K562 (cell line): ENCODE measurements around the gene ENTPD8. TPM values are rescaled to one million over a fixed set of nuclear protein-coding genes. Genes with fewer than 3 reads are reported as not detected.

Experiments used
- ATAC-seq: fragments of 200-7000 bp; cut with Tn5 transposase; 3 replicates; pipeline ENCODE4 v1.9.1; 2020; ENCODE audit warnings: moderate library complexity
- BruUV-seq: library from RNA; stranded (reverse); fragments of 400-500 nt; replicated peaks from 2 replicates; lab custom pipeline; 2021; lab: Mats Ljungman, UMichigan
- CTCF ChIA-PET: fragments of 300-600 bp; formaldehyde crosslinking; extraction: SDS; loops from one replicate; lab custom pipeline; 2021; ENCODE audit warnings: low intra/inter-chr PET ratio; lab: Yijun Ruan, JAX
- POLR2A ChIA-PET: fragments of 300-600, 350-650 bp; sonication (Branson Sonifier 250); formaldehyde crosslinking; extraction: SDS; loops from one replicate; lab custom pipeline; 2021; ENCODE audit warnings: antibody characterized with exemption, inconsistent platforms; lab: Yijun Ruan, JAX
- DNase-seq, 4 experiments: peaks; one replicate each; pipeline versions ENCODE4 v3.0.0 to v3.0.0-alpha.2; 2011 to 2018; ENCODE audit warnings: low spot score in 3 of 4, mixed read lengths in 3 of 4; ENCODE audit errors: extremely low read depth in 1 of 4
- FAIRE-seq: peaks from 2 replicates; lab custom pipeline; 2011; peaks lifted over from hg19 to GRCh38; lab: Jason Lieb, UNC
- H2AFZ ChIP-seq: 2 replicates; pipeline ENCODE4 v1.6.0; 2011; ENCODE audit warnings: low read depth, low read length, control low read depth, inconsistent platforms
- H3K27ac ChIP-seq: fragments of 200-600 bp; 3 replicates; pipeline ENCODE4 v1.8.0; 2011; ENCODE audit warnings: low read depth, mild to moderate bottlenecking, control low read depth, inconsistent platforms, low read length, moderate library complexity, mixed read lengths; ENCODE audit errors: extremely low read depth
- H3K27me3 ChIP-seq, 2 experiments: fragments of 300-600 bp in 1 of 2; 2 replicates in 1 of 2; 3 replicates in 1 of 2; pipeline versions ENCODE4 v1.6.0 to v1.8.0; 2011; ENCODE audit warnings: inconsistent platforms in 2 of 2, low read length in 2 of 2, mild to moderate bottlenecking in 1 of 2, mixed read lengths in 1 of 2, moderate library complexity in 1 of 2; ENCODE audit not compliant: control insufficient read depth in 2 of 2, insufficient read depth in 2 of 2
- H3K36me3 ChIP-seq: fragments of 300-600 bp; 3 replicates; pipeline ENCODE4 v1.8.0; 2011; ENCODE audit warnings: mild to moderate bottlenecking, low read length, inconsistent platforms; ENCODE audit not compliant: control insufficient read depth, insufficient read depth
- H3K4me1 ChIP-seq, 2 experiments: fragments of 200-600 bp in 1 of 2; replicated peaks in 1 of 2; 2 replicates in 1 of 2; 3 replicates in 1 of 2; pipeline versions ENCODE4 v1.5.1 to v1.8.0; 2011; ENCODE audit warnings: inconsistent platforms in 2 of 2, low read length in 2 of 2, mild to moderate bottlenecking in 1 of 2, mixed read lengths in 1 of 2, moderate library complexity in 1 of 2; ENCODE audit not compliant: control insufficient read depth in 2 of 2, insufficient read depth in 2 of 2
- H3K4me2 ChIP-seq: 2 replicates; pipeline ENCODE4 v1.6.1; 2011; ENCODE audit warnings: low read length, control low read depth, inconsistent platforms, mixed read lengths; ENCODE audit not compliant: insufficient read depth
- H3K4me3 ChIP-seq: fragments of 200-600 bp; sonication (generic), shearing (Covaris generic); 2 replicates; pipeline ENCODE4 v1.5.1; 2016; ENCODE audit warnings: control low read depth, inconsistent platforms
- H3K79me2 ChIP-seq: fragments of 200-600 bp; 3 replicates; pipeline ENCODE4 v1.8.0; 2011; ENCODE audit warnings: low read length, inconsistent platforms; ENCODE audit not compliant: control insufficient read depth, insufficient read depth
- H3K9ac ChIP-seq, 2 experiments: 2 replicates each; pipeline versions ENCODE4 v1.6.0 to v1.6.1; 2011; ENCODE audit warnings: low read depth in 2 of 2, low read length in 2 of 2, control low read depth in 1 of 2, inconsistent platforms in 1 of 2, mild to moderate bottlenecking in 1 of 2, mixed read lengths in 1 of 2; ENCODE audit not compliant: insufficient read depth in 1 of 2
- H3K9me1 ChIP-seq: one replicate; pipeline ENCODE4 v1.6.0; 2011; ENCODE audit warnings: inconsistent platforms, mild to moderate bottlenecking, low read length, moderate library complexity; ENCODE audit not compliant: control insufficient read depth, insufficient read depth
- H3K9me3 ChIP-seq: replicated peaks from 2 replicates; pipeline ENCODE4 v1.5.1; 2011; ENCODE audit warnings: low read depth, low read length, inconsistent platforms; ENCODE audit not compliant: control insufficient read depth, insufficient read depth
- H4K20me1 ChIP-seq: replicated peaks from 2 replicates; pipeline ENCODE4 v1.6.1; 2011; ENCODE audit warnings: low read length, inconsistent platforms, mixed read lengths; ENCODE audit not compliant: control insufficient read depth, insufficient read depth
- CEBPZ ChIP-seq: fragments of 150-350 bp; IDR thresholded peaks from 2 replicates; pipeline ENCODE4 v1.6.1; 2014; ENCODE audit warnings: low read depth, mild to moderate bottlenecking, low read length, borderline replicate concordance
- HDAC6 ChIP-seq: IDR thresholded peaks from 2 replicates; pipeline ENCODE4 v1.6.1; 2012; ENCODE audit warnings: low read depth, mild to moderate bottlenecking, control low read depth, inconsistent platforms, low read length, moderate library complexity
- HMGN3 ChIP-seq: IDR thresholded peaks from 2 replicates; pipeline ENCODE4 v1.6.1; 2011; ENCODE audit warnings: borderline replicate concordance, low read depth, mild to moderate bottlenecking, mixed read lengths, low read length; ENCODE audit not compliant: insufficient read length; ENCODE audit errors: extremely low read depth
- SMAD4 ChIP-seq: fragments of 250-450 bp; sonication (Bioruptor Pico); conservative IDR thresholded peaks from 2 replicates; pipeline ENCODE4 v1.8.0; 2021; ENCODE audit warnings: inconsistent platforms, mild to moderate bottlenecking, moderate library complexity
- ZNF24 ChIP-seq: fragments of 450-650 bp; IDR thresholded peaks from 2 replicates; pipeline ENCODE4 v1.6.1; 2016
- ZNF511 ChIP-seq: sonication (generic); formaldehyde crosslinking; IDR thresholded peaks from 2 replicates; pipeline ENCODE4 v1.8.0; 2022; ENCODE audit warnings: mild to moderate bottlenecking, missing genetic modification reagents
- WGBS: fragments of 100-300 bp; shearing (Covaris generic); methylation state at CpG from one replicate; pipeline ENCODE4 v1.1.6; 2016; ENCODE audit warnings: low coverage, mixed read lengths; ENCODE audit not compliant: insufficient coverage; ENCODE audit errors: missing lambda C conversion rate; 5-methylcytosine and 5-hydroxymethylcytosine counted together
- in situ Hi-C: fragments of 300-500 bp; cut with MboI; formaldehyde crosslinking; loops from 4 replicates; pipeline ENCODE4 v1.15.0; 2018; ENCODE audit warnings: inconsistent platforms, mixed read lengths
- intact Hi-C: fragments of 100-400 bp; cut with micrococcal nuclease; formaldehyde crosslinking; loops from 2 replicates; pipeline ENCODE4 v1.14.2; 2022
- polyA plus RNA-seq, 8 experiments: library from polyadenylated mRNA; depleted of rRNA in 4 of 8; stranded (reverse) in 5 of 8; unstranded in 3 of 8; fragments of >200 nt; fragmentation: Nextera tagmentation in 2 of 8; fragmentation: Illumina TruSeq in 1 of 8; extraction: Ambion mirVana in 2 of 8; extraction: Trizol in 1 of 8; gene quantifications; 2 replicates each; pipeline versions ENCODE4 v1.2.1 to v1.2.3, GENCODE V29; 2011 to 2014; ENCODE audit warnings: inconsistent platforms in 1 of 8, missing spikeins in 1 of 8
- total RNA-seq, 7 experiments: library from RNA; depleted of rRNA in 6 of 7; stranded (reverse); fragments of >200 nt in 6 of 7; fragmentation: Illumina TruSeq in 2 of 7; extraction: Trizol in 2 of 7; gene quantifications; 2 replicates each; pipeline versions ENCODE4 v1.2.1 to v1.2.3, GENCODE V29; 2011 to 2021; ENCODE audit warnings: low replicate concordance in 1 of 7

The ENTPD8 gene
- total and polyA plus RNA-seq, 9 of the 15 experiments (the other 6 are each of a cell fraction or from before 2014, with no cell fraction given) = 0.06 to 0.27 (median 0.19) TPM; not detected in 5

GRCh38 chr9:137462986-137463930 is 22.1 kb upstream of the ENTPD8 start:
- H3K27me3 ChIP-seq = no peaks in the 10 kb centered on the region
- H3K36me3 ChIP-seq = no peaks in the 10 kb centered on the region
- in situ Hi-C loops (no loop called here), intact Hi-C loops (no loop called here)
- H4K20me1 ChIP-seq = no peaks in the 10 kb centered on the region
- H3K4me2 ChIP-seq = no peak overlapping the region
- H3K9me1 ChIP-seq = no peaks in the 10 kb centered on the region
- no peak for DNase-seq
- no TSS peak for BruUV-seq
- H2AFZ ChIP-seq = no peak overlapping the region
- peaks cover 7% of the 10 kb centered on the region for H3K79me2 ChIP-seq
- peaks cover 17 to 86% of the 10 kb centered on the region in 2 experiments for H3K4me1 ChIP-seq
- ChIA-PET POLR2A (interaction anchor here (1.0 to 1.5 kb wide), 2 partner anchors 19 to 29 kb away, joined by 3 to 6 read pairs; no protein-coding TSS in a partner anchor), CTCF (no interaction called here)
- no peak overlapping the region for H3K27ac ChIP-seq
- no peak overlapping the region for H3K4me3 ChIP-seq
- 75% methylated on average over 25 of the region's 30 CpGs for WGBS
- no peak for ATAC-seq
- FAIRE-seq = no peak
- no peaks in the 10 kb centered on the region for H3K9me3 ChIP-seq
- peak overlapping the region in 1 of 2 experiments; percentile 76; a peak in 2 of 4 replicates for H3K9ac ChIP-seq
- no peak for TF ChIP-seq CEBPZ
- TF ChIP-seq HMGN3 = peak; percentile 31
- no peak for TF ChIP-seq ZNF511 (CRISPR knock-in tag)
- no peak for TF ChIP-seq HDAC6
- no peak for TF ChIP-seq ZNF24
- TF ChIP-seq SMAD4 (CRISPR knock-in tag) = no peak
